Ishikawa (cell line): Measurements from ENCODE around the gene SYNDIG1.

Experiments used
- TEAD4 ChIP-seq: IDR thresholded peaks from 2 replicates; pipeline ENCODE4 v1.6.1; 2012
- TF ChIP-seq, protein P1 (sequence below): IDR thresholded peaks from 2 replicates; pipeline ENCODE4 v1.6.1; 2012

- TF ChIP-seq, protein P1, sequence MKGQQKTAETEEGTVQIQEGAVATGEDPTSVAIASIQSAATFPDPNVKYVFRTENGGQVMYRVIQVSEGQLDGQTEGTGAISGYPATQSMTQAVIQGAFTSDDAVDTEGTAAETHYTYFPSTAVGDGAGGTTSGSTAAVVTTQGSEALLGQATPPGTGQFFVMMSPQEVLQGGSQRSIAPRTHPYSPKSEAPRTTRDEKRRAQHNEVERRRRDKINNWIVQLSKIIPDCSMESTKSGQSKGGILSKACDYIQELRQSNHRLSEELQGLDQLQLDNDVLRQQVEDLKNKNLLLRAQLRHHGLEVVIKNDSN: no peak
- TF ChIP-seq TEAD4: no peak
These were observed 32.5 kb downstream of the SYNDIG1 start for GRCh38 chr20:24501764-24502556.
